Caco-2 (cell line): ENCODE results near the gene FAM43A. TPM values are rescaled to one million over a fixed set of nuclear protein-coding genes. Genes with fewer than 3 reads are reported as not detected.

Experiments used
- BruUV-seq: library from RNA; stranded (reverse); fragments of 400-500 nt; replicated peaks from 2 replicates; lab custom pipeline; 2021; lab: Mats Ljungman, UMichigan
- CTCF ChIA-PET: fragments of 300-600 bp; sonication (Branson Sonifier 250); formaldehyde crosslinking; loops from one replicate; lab custom pipeline; 2022; ENCODE audit warnings: antibody characterized with exemption; lab: Charles Lee
- POLR2A ChIA-PET: fragments of 300-600 bp; sonication (Branson Sonifier 250); formaldehyde crosslinking; loops from one replicate; lab custom pipeline; 2022; ENCODE audit warnings: antibody characterized with exemption; lab: Charles Lee
- DNase-seq, 2 experiments: peaks; one replicate each; pipeline versions ENCODE4 v3.0.0 to v3.0.0-alpha.2; 2020 to 2022
- H3K27me3 ChIP-seq: replicated peaks from 2 replicates; pipeline ENCODE4 v1.6.0; 2011; ENCODE audit warnings: low read length; ENCODE audit not compliant: control insufficient read depth, insufficient read depth
- H3K36me3 ChIP-seq: 2 replicates; pipeline ENCODE4 v1.5.1; 2011; ENCODE audit warnings: low read length; ENCODE audit not compliant: control insufficient read depth, insufficient read depth
- H3K4me1 ChIP-seq: fragments of 250-450 bp; sonication (Bioruptor Pico); 2 replicates; pipeline ENCODE4 v1.5.1; 2020; ENCODE audit warnings: mild to moderate bottlenecking
- H3K4me3 ChIP-seq: 2 replicates; pipeline ENCODE4 v1.5.1; 2011; ENCODE audit warnings: low read depth, mild to moderate bottlenecking, control low read depth, low read length
- H3K9me3 ChIP-seq: fragments of 250-450 bp; sonication (Bioruptor Pico); 2 replicates; pipeline ENCODE4 v1.5.1; 2020; ENCODE audit warnings: mild to moderate bottlenecking, moderate library complexity
- H3K27ac Mint-ChIP-seq: one replicate; pipeline ENCODE4 v1.8.0; 2022; ENCODE audit warnings: mixed read lengths; ENCODE audit not compliant: unreplicated experiment
- H3K27me3 Mint-ChIP-seq: one replicate; pipeline ENCODE4 v1.8.0; 2022; ENCODE audit warnings: mixed read lengths; ENCODE audit not compliant: insufficient read depth, unreplicated experiment
- H3K36me3 Mint-ChIP-seq: one replicate; pipeline ENCODE4 v1.8.0; 2022; ENCODE audit warnings: mild to moderate bottlenecking, mixed read lengths; ENCODE audit not compliant: insufficient read depth, unreplicated experiment
- H3K4me1 Mint-ChIP-seq: one replicate; pipeline ENCODE4 v1.8.0; 2022; ENCODE audit warnings: low read depth, mixed read lengths; ENCODE audit not compliant: unreplicated experiment
- H3K4me3 Mint-ChIP-seq: one replicate; pipeline ENCODE4 v1.8.0; 2022; ENCODE audit warnings: mild to moderate bottlenecking, moderate library complexity, mixed read lengths; ENCODE audit not compliant: unreplicated experiment
- H3K9me3 Mint-ChIP-seq: one replicate; pipeline ENCODE4 v1.8.0; 2022; ENCODE audit warnings: mixed read lengths; ENCODE audit not compliant: unreplicated experiment
- CTCF ChIP-seq, 2 experiments: fragments of 200-600 bp in 1 of 2; IDR thresholded peaks; 1 replicate in 1 of 2; 2 replicates in 1 of 2; pipeline versions ENCODE4 v1.5.1 to v1.8.0; 2011 to 2022; ENCODE audit warnings: antibody characterized with exemption in 1 of 2, control low read depth in 1 of 2, inconsistent platforms in 1 of 2, low read depth in 1 of 2, low read length in 1 of 2, mild to moderate bottlenecking in 1 of 2, moderate library complexity in 1 of 2; ENCODE audit not compliant: insufficient read depth in 1 of 2, severe bottlenecking in 1 of 2, unreplicated experiment in 1 of 2
- intact Hi-C: fragments of 100-400 bp; cut with micrococcal nuclease; formaldehyde crosslinking; loops from one replicate; pipeline ENCODE4 v1.10.0; 2022; ENCODE audit not compliant: unreplicated experiment
- total RNA-seq: library from RNA; stranded (reverse); gene quantifications from 2 replicates; pipeline ENCODE4 v1.2.3, GENCODE V29; 2022

Gene FAM43A
- total RNA-seq, 1 experiment from 2014 or later: 3.5 TPM

- H3K9me3 Mint-ChIP-seq: no peaks in the 10 kb centered on the region
- ChIA-PET POLR2A (no interaction called here), CTCF (no interaction called here)
- no peak for DNase-seq
- BruUV-seq: no TSS peak
- H3K4me1 Mint-ChIP-seq: peaks cover 31% of the 10 kb centered on the region
- intact Hi-C loops: no loop called here
- no peaks in the 10 kb centered on the region for H3K36me3 ChIP-seq
- H3K27ac Mint-ChIP-seq: no peak overlapping the region
- no peak overlapping the region for H3K4me3 Mint-ChIP-seq
- H3K4me3 ChIP-seq: no peak overlapping the region
- H3K27me3 ChIP-seq: no peaks in the 10 kb centered on the region
- H3K27me3 Mint-ChIP-seq: no peaks in the 10 kb centered on the region
- no peaks in the 10 kb centered on the region for H3K9me3 ChIP-seq
- H3K36me3 Mint-ChIP-seq: peaks cover 6% of the 10 kb centered on the region
- H3K4me1 ChIP-seq: peaks cover 21% of the 10 kb centered on the region
- TF ChIP-seq CTCF (IDR thresholded peaks at IDR 0.05; ENCODE audit: insufficient read depth in 1 of 2, low read depth in 1 of 2, low read length in 1 of 2, severe bottlenecking in 1 of 2, unreplicated experiment in 1 of 2): no peak
Measured at GRCh38 chr3:194725346-194725745, 39.7 kb downstream of the FAM43A start.

- peaks cover 6% of the 10 kb centered on the region for H3K36me3 Mint-ChIP-seq
- H3K27me3 ChIP-seq: no peaks in the 10 kb centered on the region
- intact Hi-C loops: no loop called here
- H3K4me3 ChIP-seq: no peak overlapping the region
- peaks cover 27% of the 10 kb centered on the region for H3K4me1 Mint-ChIP-seq
- no peaks in the 10 kb centered on the region for H3K9me3 ChIP-seq
- H3K27ac Mint-ChIP-seq: no peak overlapping the region
- no peaks in the 10 kb centered on the region for H3K36me3 ChIP-seq
- H3K9me3 Mint-ChIP-seq: no peaks in the 10 kb centered on the region
- no peak for DNase-seq
- no peak overlapping the region for H3K4me3 Mint-ChIP-seq
- no peaks in the 10 kb centered on the region for H3K27me3 Mint-ChIP-seq
- ChIA-PET CTCF (interaction anchor here (1.5 kb wide), 1 partner anchor 45 kb away, joined by 6 read pairs; no protein-coding TSS in a partner anchor), POLR2A (no interaction called here)
- no peak for TF ChIP-seq CTCF (IDR thresholded peaks at IDR 0.05; ENCODE audit: insufficient read depth in 1 of 2, low read depth in 1 of 2, low read length in 1 of 2, severe bottlenecking in 1 of 2, unreplicated experiment in 1 of 2)
- peaks cover 15% of the 10 kb centered on the region for H3K4me1 ChIP-seq
- no TSS peak for BruUV-seq
Measured at GRCh38 chr3:194727435-194728128, 41.9 kb downstream of the FAM43A start.

- TF ChIP-seq CTCF (IDR thresholded peaks at IDR 0.05; ENCODE audit: insufficient read depth in 1 of 2, low read depth in 1 of 2, low read length in 1 of 2, severe bottlenecking in 1 of 2, unreplicated experiment in 1 of 2): no peak
- peaks cover 6% of the 10 kb centered on the region for H3K36me3 Mint-ChIP-seq
Measured at GRCh38 chr3:194728986-194729385, 43.3 kb downstream of the FAM43A start.

More at GRCh38 chr3:194728986-194729385, 43.3 kb downstream of the FAM43A start:
- Histone ChIP-seq H3K27me3 (no peaks in the 10 kb centered on the region), H3K36me3 (no peaks in the 10 kb centered on the region), H3K4me3 (no peak overlapping the region), H3K9me3 (no peaks in the 10 kb centered on the region), H3K4me1 (peaks cover 7% of the 10 kb centered on the region)
- Mint-ChIP-seq H3K9me3 (no peaks in the 10 kb centered on the region), H3K27ac (no peak overlapping the region), H3K4me1 (peaks cover 15% of the 10 kb centered on the region), H3K4me3 (no peak overlapping the region), H3K27me3 (no peaks in the 10 kb centered on the region)
- CTCF ChIA-PET: no interaction called here
- DNase-seq: no peak
- POLR2A ChIA-PET: no interaction called here
- intact Hi-C loops: no loop called here
- BruUV-seq: no TSS peak
